EH (cell line): ENCODE results near the gene ADGRL3.
"Not testable (repeated sequence)": the region's sequence is repeated elsewhere in the genome, so short reads cannot be mapped to it uniquely, and the experiment has no call there.

Experiments used
- DNase-seq: peaks from one replicate; pipeline ENCODE4 v3.0.0-alpha.2; 2015; ENCODE audit warnings: low read depth

Gene ADGRL3

DNA sequence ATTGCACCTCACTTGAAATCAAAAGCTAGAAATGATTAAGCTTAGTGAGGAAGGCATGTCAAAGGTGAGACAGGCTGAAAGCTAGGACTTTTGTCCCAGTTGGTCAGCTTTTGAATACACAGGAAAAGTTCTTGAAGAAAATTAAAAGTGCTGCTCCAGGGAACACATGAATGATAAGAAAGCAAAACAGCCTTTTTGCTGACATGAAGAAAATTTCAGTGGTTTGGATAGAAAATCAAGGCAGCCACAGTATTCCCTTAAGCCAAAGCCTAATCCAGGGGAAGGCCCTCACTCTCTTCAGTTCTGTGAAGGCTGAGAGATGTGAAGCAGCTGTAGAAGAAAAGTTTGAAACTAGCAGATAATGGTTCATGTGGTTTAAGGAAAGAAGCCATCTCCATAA, 150.8 kb downstream of the ADGRL3 start:
- no peak for DNase-seq

DNA sequence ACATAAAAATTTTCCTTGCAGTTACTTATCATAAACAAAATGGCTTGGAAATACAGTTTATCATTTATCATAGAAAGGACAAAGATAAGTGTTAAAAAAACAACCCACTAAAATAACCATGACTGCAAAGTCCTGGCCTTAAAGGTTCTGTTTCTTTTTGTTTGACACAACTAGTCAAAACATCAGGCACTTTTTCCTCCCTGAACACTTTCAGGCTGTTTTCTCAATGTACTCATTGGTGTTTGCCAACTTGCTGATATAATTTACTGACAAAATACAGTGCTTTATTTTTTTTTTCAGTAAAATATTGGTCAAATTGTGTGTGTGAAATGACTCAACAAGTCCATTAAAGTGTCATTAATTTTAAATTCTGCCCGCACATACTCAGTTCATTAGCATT, 156.6 kb downstream of the ADGRL3 start:
- no peak for DNase-seq

DNA sequence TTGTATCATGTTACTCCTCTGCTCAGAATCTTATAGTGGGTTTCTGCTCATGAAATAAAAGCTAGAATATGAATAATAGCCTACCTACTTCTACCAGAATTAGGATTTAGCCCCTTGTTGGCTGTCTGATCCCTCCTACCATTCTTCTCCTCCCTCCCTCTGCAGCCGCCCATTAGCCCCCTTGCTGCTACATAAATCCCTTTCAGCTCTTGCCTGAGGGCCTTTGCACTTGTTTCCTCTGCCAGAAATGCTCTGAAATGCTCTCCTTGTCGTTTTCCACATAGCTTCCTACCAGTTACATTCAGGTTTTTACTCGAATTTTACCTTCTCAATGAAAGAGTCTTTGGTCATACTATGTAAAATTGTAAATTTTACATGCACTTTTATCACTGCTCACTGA, 159.2 kb downstream of the ADGRL3 start:
- DNase-seq = no peak

DNA sequence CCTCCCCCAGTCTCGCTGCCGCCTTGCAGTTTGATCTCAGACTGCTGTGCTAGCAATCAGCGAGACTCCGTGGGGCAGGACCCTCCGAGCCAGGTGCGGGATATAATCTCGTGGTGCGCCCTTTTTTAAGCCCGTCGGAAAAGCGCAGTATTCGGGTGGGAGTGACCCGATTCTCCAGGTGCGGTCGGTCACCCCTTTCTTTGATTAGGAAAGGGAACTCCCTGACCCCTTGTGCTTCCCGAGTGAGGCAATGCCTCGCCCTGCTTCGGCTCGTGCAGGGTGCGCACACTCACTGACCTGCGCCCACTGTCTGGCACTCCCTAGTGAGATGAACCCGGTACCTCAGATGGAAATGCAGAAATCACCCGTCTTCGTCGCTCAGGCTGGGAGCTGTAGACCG, 172.7 kb downstream of the ADGRL3 start:
- DNase-seq = not testable (repeated sequence)

DNA sequence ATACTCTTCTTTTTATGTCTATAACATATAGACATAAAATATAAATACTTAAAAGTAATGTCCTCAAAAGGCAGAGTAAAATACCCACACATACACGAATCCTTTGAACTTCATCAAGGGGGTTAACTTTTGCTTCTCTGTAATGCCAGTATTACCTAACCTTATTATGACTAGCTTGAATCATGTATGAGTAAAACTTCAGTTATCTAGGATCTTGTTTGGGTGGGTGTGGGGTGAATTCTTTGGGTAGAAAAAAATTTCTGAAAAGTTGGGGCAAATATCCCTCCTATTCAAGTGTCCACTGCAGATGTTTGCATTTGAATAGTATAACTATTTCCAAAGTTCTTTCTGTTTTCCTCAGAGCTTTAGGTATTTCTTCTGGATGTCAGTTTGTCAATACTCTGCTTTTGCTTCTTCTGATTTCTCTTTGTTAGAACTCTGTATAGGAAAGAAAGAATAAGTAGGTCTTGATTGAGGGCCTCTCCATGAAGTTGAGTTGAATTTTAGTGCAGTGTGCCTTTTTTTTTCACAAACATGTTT, 173.8 kb downstream of the ADGRL3 start:
- DNase-seq = no peak

DNA sequence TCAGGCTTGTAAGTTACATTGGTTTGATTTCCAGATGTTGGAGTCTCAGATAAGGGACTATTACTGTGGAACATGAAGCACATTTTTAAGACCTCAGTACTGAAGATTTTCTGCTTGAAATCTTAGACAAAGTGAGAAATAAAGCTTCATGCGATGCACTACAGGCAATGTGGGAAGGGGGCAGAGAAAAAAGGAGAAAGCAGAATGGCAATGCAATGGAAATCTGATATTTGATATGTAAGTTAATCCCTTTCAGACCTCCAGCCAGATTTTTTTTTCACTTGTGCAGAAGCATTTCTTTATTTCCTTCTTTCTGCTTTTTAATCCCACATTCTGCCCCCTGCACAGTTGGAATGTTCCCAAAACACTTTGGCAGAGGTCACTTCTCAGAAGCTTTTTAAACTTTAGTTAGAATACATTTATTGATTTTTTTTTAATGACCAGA, 174.3 kb downstream of the ADGRL3 start:
- DNase-seq = no peak

DNA sequence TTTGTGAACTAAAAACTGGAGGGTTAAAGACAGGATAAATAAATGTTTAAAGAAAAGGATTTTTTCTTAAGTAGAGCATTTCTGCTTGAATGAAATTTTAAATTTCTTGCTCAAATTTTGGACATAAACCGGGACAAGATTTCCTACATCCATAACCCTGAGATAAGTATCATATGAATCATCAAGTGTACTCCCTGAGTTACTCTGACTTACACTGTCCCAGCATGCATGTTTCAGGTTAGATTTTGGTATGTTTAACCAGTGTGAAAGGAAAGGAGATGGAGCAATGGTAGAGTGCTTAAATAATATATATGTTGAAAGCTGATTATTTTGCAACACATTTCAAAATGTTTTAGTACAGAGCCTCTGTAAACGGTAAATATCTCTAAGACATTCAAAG, 175.2 kb downstream of the ADGRL3 start:
- no peak for DNase-seq

DNA sequence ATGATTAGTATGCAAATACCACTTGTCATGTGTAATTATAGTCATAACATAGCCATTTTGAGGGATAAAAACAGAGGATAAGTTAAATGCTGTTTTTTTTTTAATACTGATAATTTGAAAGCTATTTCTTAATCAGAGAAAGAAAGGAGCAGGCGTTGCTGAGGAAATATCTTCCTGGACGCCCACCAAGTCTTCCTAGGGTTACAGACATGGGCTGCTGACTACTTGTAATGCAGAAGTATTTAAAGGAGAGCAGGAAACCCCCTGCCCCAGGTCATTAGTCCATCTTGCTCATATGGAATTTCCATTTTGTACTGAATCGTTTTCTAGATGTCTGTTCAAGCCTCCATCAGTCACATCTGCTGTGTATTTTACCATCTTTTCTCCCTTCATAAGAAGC, 176.2 kb downstream of the ADGRL3 start:
- no peak for DNase-seq

DNA sequence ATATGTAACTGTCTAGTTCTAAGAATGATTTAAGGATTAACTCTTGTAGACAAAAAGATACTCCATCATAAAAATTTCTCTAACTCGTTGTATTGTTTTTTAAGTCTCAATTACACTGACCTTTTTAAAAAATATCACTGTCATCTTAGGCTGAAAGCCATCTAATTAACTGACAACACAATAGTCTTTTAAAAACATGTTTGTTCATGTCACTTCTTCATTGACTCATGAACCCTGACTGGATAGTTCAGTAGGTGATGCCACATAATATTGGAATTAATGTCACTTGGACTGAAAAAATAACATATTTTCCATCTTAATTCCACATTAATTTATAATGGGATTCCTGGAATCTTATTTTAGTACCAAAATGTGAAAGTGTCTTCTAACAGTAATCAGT, 179.3 kb downstream of the ADGRL3 start:
- no peak for DNase-seq

DNA sequence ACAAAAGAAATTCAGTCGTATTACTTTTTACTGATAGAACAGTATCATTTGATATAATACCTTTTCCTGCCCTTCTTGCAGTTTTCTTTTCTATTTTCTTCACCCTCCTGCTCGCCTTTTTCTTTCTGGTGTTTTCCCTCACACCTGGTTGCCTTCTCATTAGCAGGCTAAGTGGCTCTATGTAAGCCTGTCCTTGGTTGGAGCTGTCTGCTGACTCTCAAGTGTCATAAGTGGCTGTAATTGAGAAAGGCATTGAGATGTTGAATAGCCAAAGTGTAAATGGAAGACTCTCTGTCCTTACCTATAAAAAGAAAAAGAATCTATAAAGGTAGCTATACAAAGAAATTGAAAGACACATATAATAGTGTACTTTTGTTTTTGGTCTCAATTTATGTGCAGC, 180.7 kb downstream of the ADGRL3 start:
- no peak for DNase-seq

DNA sequence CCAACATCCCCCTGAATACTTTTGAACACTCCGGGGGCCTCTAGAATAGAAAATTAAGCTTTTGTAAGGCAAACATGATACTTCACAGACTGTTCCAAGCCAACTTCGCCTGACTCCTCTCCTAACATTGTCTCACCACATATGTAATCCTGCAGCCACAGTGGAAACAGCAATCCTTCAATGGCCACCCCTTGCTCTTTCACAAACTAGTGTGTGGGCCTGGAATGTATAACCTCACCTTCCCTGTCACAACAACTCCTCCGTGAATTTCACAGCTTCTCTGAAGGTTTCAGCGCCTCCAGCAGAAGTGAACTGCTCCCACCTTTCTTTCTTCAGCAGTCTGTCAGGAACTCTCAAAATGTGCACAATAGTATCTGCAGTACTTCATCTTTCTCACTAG, 185.1 kb downstream of the ADGRL3 start:
- no peak for DNase-seq

DNA sequence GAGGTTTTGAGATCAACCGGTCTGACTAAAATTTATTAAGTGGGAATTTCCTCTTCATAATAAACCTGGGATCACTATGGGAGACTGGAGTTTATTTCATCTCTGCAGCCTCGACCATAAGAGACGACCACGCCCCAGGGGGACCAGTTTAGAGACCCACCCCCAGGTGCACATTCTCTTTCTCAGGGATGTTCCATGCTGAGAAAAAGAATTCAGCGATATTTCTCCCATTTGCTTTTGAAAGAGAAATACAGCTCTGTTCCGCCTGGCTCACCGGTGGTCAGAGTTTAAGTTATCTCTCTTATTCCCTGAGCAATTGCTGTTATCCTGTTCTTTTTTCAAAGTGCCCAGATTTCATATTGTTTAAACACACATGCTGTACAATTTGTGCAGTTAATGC, 187.2 kb downstream of the ADGRL3 start:
- DNase-seq = not testable (repeated sequence)

DNA sequence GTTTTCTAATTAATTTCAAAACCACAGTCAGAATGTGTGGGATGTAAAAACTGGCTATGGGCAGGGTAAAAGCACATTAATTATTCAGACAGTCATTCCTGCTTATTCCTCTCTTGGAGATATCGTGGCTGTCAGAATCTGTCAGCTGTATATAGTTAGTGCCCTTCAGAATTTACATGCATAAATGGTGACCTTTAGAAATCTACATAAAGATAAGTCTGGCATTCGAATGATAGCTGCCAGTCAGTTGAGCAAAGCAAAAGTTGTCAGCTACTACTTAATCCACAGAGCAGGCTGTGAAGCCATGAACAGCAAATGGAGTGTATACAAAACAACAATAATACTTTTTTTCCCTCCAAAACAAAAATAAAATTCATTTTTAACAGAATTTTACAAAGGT, 189.5 kb downstream of the ADGRL3 start:
- no peak for DNase-seq

DNA sequence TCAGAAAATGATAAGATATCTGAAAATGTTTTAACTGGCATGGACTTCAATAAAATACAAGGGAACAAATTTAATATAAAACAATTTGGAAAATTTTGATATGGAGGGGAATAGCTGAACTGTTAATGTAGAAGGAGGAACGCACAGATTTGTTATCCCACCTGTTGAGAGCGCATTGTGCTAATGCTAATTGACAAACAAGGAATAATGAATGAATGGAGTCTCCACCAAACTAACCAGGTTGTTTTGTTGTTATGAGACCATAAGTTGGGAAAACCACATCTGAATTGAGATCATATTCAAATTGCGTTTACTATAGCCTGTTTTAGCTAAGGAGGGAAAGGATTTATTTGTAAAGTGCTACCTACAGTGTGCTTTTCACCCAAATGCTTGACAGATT, 195.6 kb downstream of the ADGRL3 start:
- DNase-seq = no peak

DNA sequence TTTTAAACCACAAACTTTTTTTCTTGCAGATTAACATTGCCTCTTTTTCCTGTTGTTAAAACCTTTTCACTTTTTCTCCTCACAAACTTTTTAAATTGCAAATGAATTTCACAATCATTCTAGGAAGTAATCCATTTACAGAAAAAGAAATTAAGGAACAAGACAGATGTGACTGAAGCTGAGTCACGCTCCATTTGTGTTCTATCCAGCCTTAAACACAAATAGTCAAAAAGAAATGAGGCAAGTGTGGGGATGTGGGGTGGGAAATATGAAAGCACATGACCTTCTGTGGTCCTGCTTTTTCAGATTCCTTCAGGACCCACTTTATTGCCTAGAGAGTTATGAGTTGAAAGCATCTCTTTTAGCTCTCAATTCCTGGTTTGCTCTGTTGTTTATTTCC, 197.0 kb downstream of the ADGRL3 start:
- DNase-seq = no peak

DNA sequence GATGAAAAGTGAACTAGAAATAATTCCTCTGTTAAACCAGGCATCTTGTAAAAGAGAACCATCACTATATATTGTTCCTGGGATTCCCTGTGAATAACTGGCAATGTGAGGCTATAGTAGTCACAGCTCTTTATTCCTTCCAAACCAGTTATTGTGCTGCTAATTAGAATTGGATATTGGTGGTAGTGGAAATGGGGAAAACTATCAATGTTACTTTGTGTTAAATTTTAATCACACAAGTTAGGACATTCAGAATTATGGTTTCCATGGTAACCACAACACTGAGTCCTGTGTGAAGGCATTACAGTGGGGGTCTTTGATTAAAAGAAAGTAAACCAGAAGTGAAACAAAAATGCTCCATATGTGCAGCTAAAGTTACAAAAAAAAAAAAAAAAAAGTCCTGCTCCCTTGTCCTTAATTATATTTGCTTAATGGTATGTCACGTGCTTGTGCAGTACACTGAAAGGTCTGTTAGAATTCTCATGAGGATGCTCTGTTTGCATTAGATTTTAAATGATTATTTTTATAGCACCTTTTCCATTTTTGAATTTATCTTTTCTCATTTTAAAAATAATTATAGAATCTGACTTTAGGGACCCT, 200.4 kb downstream of the ADGRL3 start:
- DNase-seq = no peak

DNA sequence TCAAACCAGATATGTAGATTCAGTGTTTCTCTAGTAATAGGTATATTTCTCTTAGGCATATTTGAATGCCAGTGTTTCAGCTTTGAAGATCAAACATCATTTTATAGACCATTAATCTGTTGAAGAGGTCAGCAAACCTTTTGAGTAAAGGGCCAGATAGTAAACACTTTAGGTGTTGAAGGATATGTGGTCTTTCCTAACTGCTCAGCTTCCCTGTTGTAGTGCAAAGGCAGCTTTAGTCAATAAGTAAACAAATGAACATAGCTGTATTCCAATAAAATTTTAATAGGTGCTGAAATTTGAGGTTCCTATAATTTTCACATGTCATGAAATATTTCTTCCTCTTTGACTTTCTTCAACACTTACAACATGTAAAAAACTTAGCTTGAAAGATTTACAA, 201.6 kb downstream of the ADGRL3 start:
- no peak for DNase-seq

DNA sequence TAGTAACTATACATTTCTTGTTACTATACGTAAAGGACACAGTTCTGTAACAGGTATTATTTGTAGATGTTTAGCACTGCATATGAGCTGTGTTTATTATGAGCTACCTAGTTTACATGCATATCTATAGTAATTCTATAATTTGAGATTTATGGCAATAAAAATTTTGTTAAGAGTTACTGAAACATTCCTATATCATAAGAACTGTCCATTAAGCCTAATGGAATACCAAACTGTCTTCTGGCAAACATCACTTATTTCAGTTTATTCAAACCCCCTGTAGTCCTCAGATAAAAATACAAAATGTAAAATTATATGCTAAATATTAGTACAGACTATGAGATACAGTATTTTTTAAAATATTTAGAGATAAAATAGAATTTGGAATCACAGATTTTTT, 205.2 kb downstream of the ADGRL3 start:
- no peak for DNase-seq

DNA sequence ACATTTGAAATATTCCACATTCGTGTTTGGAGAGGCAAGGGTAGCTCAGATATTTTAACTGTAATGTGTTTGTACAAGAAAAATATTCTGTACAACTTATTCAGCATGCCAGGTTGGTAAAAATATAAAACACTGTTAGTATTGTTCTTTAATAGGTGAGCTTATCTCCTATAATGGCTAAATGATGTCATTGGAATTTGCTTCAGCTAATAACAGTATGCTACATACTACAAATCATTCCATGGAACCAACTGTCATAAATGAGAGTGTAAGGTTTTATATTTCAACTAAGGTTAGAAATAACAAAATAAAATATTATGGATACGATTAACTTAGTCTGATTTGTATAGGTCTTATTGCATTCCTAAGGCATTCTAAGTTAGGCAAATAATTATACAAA, 206.6 kb downstream of the ADGRL3 start:
- DNase-seq = no peak

DNA sequence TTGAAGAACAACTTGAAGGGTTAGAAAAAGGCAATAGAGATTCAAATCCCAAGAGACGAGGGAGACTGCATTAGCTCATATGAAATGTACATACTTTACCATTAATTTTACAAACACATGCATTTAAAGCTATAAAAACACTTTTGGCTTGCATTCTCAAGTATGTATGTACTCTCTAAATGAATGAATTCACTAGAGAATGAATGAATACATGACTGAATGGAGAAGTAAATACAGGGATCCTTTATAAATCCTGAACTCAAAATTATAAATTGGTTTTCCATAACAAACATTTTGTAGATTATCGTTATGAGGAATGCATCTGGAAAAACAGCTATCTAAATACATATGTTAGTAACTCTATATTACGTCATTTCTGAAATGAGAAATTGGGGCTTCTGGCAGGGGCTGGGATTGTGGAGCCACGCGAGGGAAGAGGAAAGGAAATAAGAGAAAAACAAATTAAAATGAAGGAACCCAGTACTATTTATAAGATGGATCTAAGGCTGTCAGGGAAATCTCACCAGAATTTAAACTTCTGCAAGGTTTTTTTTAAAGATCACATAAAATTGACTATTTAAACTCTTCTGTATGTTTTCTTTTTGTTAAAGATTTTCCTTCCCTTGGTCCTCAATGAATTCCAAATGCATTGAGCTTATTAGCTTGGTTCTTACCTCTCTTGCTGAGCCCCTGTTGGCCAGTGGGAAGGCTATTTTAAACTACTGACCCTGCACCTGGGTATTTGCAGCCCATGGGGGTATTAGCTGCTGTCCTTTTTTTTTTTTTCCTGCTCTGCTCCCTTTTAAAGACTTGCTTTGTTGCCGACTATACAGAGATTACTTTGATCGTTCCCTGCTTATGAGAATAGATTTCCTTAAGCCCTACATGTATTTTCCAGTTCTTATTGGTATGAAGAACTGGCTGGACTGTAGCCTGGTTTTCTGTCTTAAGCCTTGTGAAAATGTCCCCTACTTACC, 207.8 kb downstream of the ADGRL3 start:
- no peak for DNase-seq

DNA sequence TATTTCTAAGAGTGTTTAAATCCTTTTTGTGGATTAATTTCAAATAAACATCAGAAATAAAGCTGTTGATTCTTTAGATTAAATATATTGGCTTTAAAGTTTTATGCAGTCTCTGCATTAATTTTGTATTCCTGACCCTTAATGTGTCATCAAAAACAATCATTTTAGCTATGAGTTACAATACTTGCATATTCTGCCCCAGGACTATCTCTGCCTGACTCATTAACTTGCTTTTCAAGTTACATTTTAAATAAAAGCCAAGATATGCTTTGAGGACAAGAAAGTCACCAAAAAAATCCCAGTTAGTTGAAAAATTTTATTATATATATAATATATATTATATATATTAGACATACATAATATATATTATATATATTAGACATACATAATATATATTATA, 208.7 kb downstream of the ADGRL3 start:
- DNase-seq = no peak

DNA sequence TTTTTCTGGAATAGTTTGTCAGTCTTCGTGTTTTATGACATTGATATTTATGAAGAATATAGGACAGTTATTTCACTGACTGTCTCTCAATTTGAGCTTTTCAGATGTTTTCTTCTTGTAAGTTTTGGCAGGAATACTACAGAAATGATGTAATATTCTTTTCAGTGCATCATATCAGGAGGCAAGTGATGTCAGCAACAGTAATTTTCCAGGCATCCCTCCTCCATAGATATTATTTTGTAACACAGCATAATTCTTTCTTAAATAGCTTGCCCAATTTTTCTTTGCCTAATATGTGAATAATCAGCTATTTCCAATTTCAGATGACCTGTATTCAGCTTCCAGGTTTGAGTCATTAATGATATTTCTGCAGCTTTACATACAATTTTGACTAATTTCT, 211.1 kb downstream of the ADGRL3 start:
- no peak for DNase-seq

DNA sequence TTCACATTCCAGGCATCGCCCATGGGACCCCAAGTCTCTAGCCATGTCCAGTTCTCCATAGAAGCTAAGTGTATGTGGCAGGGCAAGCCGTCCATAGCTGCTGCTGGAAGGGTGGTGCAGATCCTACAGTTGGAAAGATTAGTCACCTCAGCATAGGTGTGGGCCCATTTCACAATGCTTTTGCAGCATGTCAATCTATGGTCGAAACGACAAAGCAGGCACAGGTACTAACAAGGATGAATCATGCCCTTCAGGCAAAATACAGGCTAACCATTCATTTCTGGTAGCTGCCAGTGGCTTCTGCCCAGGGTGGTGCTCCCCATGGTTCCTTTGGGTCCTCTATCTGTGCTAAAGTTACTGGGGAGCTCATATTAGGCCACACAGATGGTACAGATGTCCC, 225.2 kb downstream of the ADGRL3 start:
- DNase-seq = no peak
